Superior temporal gyrus (tissue), 1 donor: ENCODE measurements around the gene CCZ1.
"Not testable (repeated sequence)": the region's sequence is repeated elsewhere in the genome, so short reads cannot be mapped to it uniquely, and the experiment has no call there.

Experiments used
- DNase-seq: peaks from one replicate; pipeline ENCODE4 v3.0.0-alpha.2; 2016; ENCODE audit errors: extremely low spot score

The CCZ1 gene

DNA sequence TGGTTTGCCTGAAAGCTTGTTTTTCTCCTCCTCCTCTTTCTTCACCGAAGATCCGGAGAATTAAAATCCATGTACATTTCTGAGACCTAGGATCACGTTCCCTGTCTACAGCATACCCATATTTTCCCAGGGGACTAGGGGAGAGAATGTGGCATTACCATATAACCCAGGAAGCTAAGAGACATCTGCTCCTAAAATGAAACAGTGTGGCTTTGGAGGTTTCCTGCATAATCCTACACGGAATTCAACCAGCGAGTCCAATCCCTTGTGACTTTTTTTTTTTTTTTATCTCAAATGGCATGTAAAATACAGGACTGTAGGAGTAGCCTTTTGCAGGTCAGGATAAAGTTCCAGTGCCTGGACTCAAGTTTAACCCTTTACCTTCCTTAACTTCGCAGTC lies 10.3 kb downstream of the CCZ1 start:
- not testable (repeated sequence) for DNase-seq

DNA sequence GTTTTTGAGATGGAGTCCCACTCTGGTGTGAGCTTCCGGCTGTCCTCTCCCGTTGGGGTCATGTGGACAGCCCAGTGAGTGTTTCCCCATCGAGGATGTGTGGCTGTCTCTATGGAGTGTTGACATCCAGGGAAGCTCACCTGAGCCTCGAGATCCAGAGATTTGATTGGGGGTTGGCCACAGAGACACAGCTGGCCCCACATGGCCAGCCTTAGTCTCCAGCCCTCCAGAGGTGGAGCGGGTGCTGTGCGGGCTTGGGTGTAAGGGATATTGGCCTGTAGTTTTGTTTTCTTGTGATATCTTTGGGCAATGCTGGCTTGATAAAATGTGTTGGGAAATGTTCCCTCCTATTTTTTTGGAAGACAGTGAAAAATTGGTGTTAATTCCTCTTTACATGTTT lies 18.0 kb downstream of the CCZ1 start:
- not testable (repeated sequence) for DNase-seq

DNA sequence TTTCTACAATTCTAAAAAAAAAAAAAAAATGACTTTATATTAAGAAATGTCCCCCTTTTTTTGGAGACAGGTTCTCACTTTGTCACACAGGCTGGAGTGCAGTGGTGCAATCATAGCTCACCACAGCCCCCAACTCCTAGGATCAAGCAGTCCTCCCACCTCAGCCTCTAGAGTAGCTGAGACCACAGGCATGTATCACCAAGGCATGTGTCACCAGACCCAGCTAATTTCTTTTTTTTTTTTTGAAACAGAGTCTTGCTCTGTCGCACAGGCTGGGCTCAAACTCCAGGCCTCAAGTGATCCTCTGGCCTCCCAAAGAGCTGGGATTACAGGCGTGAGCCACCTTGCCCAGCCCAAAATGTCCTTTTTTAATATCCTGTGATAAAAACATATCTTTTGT lies 25.6 kb downstream of the CCZ1 start:
- not testable (repeated sequence) for DNase-seq

DNA sequence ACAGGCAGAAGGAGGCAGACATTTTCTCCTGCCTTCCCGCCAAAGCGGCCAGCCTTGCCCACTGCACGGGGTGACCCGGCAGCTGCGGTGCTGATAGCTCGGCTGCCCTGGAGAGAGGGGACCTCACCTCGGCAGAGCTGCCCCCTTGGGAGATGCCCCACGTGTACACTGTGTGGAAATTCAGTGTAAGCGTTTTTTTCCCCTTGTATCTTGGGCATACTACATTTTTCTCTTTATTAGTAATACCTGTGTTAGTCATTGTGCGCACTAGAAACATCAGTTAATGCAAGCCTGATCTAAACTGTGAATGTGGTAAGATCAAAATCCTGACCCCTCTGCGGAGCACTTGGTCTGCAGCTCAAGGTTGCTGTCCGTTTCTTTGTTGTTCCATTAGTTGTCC lies 26.1 kb downstream of the CCZ1 start:
- not testable (repeated sequence) for DNase-seq

DNA sequence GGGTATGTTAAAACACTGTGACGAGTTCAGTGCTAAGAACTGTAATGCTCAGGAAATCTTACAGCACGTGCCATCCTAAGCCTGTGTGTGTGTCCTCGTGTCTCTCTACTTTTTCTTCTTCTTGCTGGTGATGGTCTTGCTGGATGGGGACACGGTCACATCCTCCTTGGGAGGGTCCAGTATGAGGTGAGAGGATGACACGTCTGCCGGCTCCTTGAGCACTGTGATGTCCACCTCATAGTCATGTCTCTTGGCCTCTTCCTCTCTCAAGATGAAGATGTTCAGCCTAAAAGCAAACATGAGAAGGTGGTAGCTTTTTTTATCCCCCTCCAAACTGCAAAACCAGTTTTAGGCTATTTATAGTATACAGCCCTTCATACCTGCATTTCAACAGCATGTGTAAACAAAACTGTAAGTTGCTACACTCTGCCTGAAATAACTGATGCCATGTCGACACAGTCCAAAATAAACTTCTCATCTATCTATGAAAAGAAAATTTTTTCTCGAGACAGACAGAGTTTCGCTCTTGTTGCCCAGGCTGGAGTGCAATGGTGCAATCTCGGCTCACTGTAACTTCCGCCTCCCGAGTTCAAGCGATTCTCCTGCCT lies 27.8 kb downstream of the CCZ1 start:
- not testable (repeated sequence) for DNase-seq

DNA sequence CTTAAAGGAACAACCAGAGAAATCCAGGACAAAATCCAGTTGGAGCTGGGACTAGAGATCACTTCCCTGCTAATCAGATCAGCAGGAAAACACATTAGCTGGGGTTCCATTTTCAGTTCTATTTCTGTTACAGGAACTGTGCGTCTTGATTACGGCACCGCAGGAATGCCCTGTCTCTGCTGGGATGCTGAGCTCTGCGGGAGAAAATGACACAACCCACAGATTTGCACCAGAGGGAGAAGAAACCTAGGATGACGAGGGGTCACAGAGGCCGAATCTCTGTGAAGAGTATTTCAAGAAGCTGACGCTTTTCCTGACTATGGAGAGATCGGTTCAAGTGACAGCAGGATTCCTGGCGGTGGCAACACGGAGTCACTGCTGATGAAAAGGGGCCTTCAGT lies 31.8 kb downstream of the CCZ1 start:
- not testable (repeated sequence) for DNase-seq

DNA sequence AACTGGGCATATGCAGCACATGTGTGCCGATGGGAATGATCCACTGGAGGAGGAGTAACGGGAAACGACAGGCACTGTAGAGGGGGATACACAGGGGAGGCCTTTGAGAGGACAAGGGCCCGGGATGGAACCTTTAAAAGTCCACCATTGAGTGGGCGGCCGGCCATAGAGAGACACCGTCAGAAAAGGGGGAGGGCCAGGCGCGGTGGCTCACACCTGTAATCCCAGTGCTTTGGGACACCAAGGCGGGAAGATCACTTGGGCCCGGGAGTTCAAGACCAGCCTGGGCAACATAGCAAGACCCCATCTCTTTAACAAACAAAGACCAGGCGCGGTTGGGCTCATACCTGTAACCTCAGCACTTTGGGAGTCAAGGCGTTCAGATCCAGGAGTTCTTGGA lies 32.7 kb downstream of the CCZ1 start:
- not testable (repeated sequence) for DNase-seq

DNA sequence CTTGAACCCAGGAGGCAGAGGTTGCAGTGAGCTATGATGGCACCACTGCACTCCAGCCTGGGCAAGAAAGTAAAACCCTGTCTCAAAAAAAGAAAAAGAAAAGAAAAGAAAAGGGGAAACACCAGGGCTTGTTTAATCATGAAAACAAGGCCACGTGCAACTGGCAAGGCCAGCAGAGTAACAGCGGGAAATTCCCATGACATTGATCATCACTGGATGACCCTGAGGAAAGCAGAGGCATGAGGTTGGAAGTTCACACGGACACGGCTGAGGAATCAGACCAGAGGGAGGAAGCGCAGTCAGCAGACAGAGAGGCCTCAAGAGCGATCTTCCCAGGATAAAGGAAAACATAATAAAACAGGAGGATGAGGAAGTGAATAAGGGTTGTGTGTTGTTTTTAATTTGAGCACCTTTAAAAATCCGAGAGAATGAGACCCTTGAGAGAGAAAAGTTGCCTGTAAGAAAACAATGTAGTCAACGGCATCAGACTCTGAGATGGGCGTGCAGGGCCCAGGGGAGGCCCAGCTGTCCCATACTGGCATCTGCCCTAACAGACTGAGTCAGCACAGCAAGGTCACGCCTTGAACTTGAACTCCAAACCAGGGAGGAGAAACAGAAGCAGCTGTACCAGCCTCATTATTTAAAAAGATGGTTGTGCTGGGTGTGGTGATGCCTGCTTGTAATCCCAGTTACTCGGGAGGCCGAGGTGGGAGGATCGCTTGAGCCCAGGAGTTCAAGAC lies 33.5 kb downstream of the CCZ1 start:
- not testable (repeated sequence) for DNase-seq

DNA sequence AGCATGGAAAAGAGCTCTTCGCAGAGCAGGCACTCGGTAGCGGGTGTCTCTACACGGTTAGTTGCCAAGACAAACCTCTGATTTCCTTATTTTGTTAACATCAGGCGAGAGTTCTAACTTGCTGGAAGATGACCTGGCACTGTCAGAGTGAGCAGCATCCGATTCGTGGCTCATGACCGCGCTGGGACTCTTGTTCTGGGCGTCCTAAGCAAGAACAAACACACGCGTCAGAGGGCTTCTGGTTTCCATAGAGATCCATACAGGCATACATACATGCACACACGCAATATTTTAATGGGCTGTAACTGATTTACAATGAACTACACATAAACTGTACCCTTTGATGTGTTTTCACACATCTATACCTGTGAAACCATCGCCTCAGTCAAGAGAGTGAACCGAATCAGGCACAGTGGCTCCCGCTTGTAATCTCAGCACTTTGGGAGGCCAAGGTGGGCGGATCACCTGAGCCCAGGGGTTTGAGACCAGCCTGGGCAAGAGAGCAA lies 36.5 kb downstream of the CCZ1 start:
- DNase-seq: not testable (repeated sequence)

DNA sequence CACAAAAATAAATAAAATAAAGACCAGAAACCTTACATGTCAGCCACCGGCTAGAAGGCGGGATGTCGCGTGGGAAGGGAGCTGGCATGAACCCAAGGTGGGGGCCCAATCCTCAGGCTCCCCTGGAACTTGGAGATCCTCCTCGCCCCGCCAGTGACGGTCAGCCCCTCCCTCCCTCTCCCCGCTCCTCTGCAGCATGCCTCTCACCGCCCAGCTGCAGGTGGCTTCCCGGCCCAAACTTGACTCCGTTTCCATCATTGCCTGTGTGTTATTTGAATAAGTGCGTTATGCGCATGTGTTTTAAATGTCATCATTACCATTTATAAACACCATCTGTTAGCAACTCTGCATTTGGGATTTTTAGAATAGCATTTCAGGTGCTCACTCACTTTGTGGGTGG lies 64.7 kb downstream of the CCZ1 start:
- DNase-seq: not testable (repeated sequence)

DNA sequence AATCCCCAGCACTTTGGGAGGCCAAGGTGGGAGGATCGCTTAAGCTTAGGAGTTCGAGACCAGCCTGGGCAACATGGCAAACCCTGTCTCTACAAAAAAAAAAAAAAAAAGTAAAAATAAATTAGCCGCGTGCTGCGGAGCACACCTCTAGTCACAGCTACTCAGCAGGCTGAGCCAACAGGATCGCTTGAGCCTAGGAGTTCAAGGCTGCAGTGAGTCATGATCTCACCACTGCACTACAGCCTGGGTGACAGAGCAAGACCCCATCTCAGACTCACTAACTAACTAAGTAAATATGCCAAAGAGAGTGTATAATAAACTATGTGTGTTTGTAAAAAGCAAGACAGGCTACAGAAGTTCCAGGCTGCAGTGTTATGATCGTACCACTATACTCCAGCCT lies 65.3 kb downstream of the CCZ1 start:
- DNase-seq: not testable (repeated sequence)

DNA sequence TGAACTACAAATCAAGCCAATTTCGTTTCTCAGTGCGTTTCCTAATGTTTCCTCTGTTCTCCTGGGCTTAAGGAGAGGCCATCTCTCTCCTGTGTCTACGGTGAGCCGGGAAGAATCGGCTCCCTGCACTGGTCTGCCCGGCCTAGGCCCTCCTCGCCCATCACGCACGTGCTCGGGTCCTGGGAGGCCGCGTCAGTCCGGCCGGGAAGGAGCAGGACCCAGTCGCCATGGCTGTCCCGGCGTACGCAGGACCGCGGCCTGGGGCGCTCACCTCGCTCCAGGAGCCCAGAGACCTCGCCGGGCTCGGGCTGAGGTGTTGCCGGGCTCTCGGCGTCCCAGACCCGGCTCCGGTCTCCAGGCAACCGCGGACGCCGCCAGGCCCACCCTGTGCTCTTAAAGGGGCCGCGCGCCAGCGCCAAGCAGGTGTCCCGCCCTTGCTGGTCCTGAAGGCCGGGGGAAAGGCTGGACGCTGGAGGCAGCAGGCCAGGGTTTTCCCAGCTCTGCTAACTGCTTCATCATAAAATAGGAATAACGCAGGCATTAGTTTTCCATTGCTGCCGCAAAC lies 71.9 kb downstream of the CCZ1 start, which contains the start of gene RSPH10B:
Gene RSPH10B, minus strand, starts transcription at position 343 of the 565 bp plus-strand sequence. CDS start 3,573 bp downstream, outside the sequence.
- DNase-seq: not testable (repeated sequence)

DNA sequence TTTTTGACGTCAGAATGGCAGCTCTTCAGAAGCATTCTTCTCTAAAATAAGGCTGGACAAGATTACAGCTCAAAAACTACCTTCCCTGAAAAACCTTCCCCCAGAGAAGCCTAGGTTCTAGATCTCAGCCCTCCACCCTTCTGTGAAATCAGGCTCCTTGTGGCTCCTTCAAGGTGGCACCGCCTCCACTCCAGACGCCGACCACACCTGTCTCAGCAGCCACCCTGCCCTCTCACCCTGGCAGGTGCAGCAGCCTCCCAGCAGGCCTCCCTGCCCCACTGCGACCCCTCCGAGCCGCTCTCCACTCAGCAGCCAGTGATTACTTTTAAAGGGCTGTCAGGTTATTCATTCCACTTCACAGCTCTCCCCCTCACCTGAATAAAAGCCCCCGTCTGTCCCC lies 75.0 kb downstream of the CCZ1 start:
- not testable (repeated sequence) for DNase-seq
